ENCODE results near the gene HOTAIR.

The HOTAIR gene

DNA sequence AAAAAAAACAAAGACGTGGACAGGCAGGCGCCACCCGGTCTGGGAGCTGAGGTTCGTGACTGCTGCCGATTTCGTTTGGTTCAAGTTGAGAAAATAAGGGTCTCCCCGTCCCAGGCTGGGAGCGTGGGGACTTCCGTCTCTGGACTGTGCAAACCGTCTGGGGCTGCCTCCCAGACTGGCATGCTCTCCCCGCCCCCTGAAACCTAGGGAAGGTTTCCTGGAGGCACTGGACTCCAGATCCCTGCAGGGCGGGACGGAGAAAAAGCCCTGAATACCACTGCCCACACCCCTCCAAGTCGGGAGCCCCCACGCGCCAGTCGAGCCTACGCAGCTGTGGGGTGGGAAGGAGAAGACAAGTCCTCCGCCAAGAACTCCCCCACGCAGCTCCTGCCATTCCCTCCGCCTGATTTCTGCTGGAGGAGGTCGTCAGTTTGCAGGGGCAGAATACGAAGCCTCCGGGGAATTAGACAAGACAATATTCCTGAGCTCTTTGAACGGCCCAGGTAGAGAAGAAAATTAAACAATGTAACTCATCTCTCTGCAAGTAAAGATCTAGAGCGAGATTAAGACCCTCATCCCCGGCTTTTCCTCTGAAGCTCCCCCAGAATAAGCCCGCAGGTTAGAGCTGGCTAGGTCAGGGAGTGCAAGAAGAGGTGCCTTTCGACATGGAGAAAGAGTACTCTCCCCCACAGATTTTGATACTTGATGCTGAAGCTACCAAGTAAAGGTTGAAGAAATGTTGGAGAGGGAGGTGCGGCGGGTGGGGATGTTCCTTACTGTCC is 46.5 kb downstream of the HOTAIR start:
- DNase-seq (ENCODE audit: low spot score) = no peak

- no peak for DNase-seq (ENCODE audit: low spot score)
Measured at GRCh38 chr12:53927220-53928029, 47.3 kb downstream of the HOTAIR start.

DNA sequence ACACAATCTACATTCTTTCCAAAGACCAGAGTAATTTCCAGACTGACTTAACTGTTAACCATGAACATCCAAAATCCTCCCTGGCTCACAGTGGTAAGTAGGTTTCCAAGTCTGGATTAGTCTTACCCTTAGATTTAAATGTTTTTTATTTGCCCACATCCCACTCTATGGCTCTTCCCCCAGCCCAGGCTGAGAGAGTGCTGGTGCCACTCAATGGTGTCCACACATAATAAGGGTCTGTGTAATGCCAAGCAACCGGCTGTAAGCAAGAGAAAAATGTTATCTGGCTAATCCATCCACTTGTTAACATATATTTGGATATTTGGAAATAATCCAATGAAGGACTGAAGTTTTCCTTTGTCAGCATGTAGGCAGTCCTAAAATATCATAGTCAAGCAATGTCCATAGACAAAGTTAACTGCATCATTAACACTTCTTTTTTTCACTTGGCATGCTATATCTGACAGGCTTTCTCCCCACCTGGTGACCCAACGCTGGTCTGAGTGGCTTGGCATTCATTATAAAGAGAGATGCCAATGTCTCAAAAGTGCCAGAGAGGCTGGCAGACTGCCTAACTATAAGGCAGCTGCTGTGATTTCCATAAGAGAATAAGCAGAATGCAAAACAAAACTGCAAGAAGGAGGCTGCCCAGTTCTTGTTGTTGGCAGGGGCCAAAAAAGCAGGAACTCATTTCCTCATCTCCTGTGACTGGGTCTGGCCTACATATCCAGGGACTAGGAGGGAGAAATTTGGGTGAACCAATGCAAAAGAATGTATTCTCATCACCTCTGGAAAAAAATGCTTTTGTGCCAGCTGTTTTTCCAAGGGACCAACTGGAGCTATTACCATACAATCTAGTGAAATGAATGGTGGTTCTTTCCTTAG is 50.0 kb downstream of the HOTAIR start:
- DNase-seq (ENCODE audit: low spot score) = no peak

- DNase-seq (ENCODE audit: low spot score) = no peak
Measured at GRCh38 chr12:53916788-53917655, 57.7 kb downstream of the HOTAIR start.

Measured in globus pallidus (tissue), 1 donor.